H9 (cell line): ENCODE results near the gene TBX19. TPM values are rescaled to one million over a fixed set of nuclear protein-coding genes. Genes with fewer than 3 reads are reported as not detected.

ENCODE experiments used
- DNase-seq: peaks from one replicate; pipeline ENCODE4 v3.0.0-alpha.2; 2017
- H2AFZ ChIP-seq: one replicate; pipeline ENCODE4 v1.6.1; 2013; ENCODE audit warnings: mild to moderate bottlenecking, low read length, control low read depth, moderate library complexity
- H2AK5ac ChIP-seq: 2 replicates; pipeline ENCODE4 v1.6.1; 2013; ENCODE audit warnings: low read length, control low read depth, mixed read lengths; ENCODE audit not compliant: insufficient read length
- H2BK120ac ChIP-seq: one replicate; pipeline ENCODE4 v1.6.1; 2013; ENCODE audit warnings: low read depth, mild to moderate bottlenecking, low read length, control low read depth, inconsistent platforms; ENCODE audit not compliant: poor library complexity, severe bottlenecking
- H2BK12ac ChIP-seq: 2 replicates; pipeline ENCODE4 v1.6.1; 2013; ENCODE audit warnings: low read length, control low read depth, mixed read lengths, low read depth; ENCODE audit not compliant: insufficient read length
- H2BK15ac ChIP-seq: 2 replicates; pipeline ENCODE4 v1.6.1; 2013; ENCODE audit warnings: low read depth, low read length, control low read depth
- H2BK20ac ChIP-seq: one replicate; pipeline ENCODE4 v1.6.1; 2013; ENCODE audit warnings: low read depth, mild to moderate bottlenecking, low read length, control low read depth, inconsistent platforms; ENCODE audit not compliant: poor library complexity, severe bottlenecking
- H2BK5ac ChIP-seq: 2 replicates; pipeline ENCODE4 v1.6.1; 2013; ENCODE audit warnings: low read length, control low read depth, mixed read lengths; ENCODE audit not compliant: insufficient read length
- H3K14ac ChIP-seq: 2 replicates; pipeline ENCODE4 v1.6.1; 2013; ENCODE audit warnings: low read length, control low read depth; ENCODE audit not compliant: insufficient read depth
- H3K18ac ChIP-seq: 2 replicates; pipeline ENCODE4 v1.6.1; 2013; ENCODE audit warnings: low read depth, mild to moderate bottlenecking, mixed read lengths, low read length, control low read depth; ENCODE audit not compliant: insufficient read length
- H3K23ac ChIP-seq: 2 replicates; pipeline ENCODE4 v1.6.1; 2013; ENCODE audit warnings: low read length, control low read depth, mixed read lengths, low read depth; ENCODE audit not compliant: insufficient read length
- H3K23me2 ChIP-seq: 2 replicates; pipeline ENCODE4 v1.6.1; 2013; ENCODE audit warnings: low read depth, mild to moderate bottlenecking, mixed read lengths, low read length, control low read depth; ENCODE audit not compliant: insufficient read length, poor library complexity, severe bottlenecking
- H3K27ac ChIP-seq: 2 replicates; pipeline ENCODE4 v1.5.1; 2013; ENCODE audit warnings: low read length, control low read depth, mixed read lengths, low read depth; ENCODE audit not compliant: insufficient read length
- H3K27me3 ChIP-seq: 2 replicates; pipeline ENCODE4 v1.6.1; 2013; ENCODE audit warnings: low read length, control low read depth, inconsistent platforms; ENCODE audit not compliant: insufficient read depth
- H3K4ac ChIP-seq: 2 replicates; pipeline ENCODE4 v1.6.1; 2013; ENCODE audit warnings: low read depth, mild to moderate bottlenecking, control low read depth, inconsistent platforms, low read length, moderate library complexity
- H3K4me1 ChIP-seq: 2 replicates; pipeline ENCODE4 v1.6.1; 2013; ENCODE audit warnings: low read length, control low read depth, inconsistent platforms; ENCODE audit not compliant: insufficient read depth
- H3K4me2 ChIP-seq: 2 replicates; pipeline ENCODE4 v1.6.1; 2013; ENCODE audit warnings: low read length, control low read depth, mixed read lengths; ENCODE audit not compliant: insufficient read length, insufficient read depth
- H3K56ac ChIP-seq: 2 replicates; pipeline ENCODE4 v1.6.1; 2013; ENCODE audit warnings: low read depth, mild to moderate bottlenecking, mixed read lengths, low read length, control low read depth; ENCODE audit not compliant: insufficient read length
- H3K79me1 ChIP-seq: 2 replicates; pipeline ENCODE4 v1.6.1; 2013; ENCODE audit warnings: low read depth, mild to moderate bottlenecking, moderate library complexity, low read length, control low read depth, inconsistent platforms; ENCODE audit not compliant: insufficient read depth, poor library complexity, severe bottlenecking
- H3K79me2 ChIP-seq: 2 replicates; pipeline ENCODE4 v1.6.1; 2013; ENCODE audit warnings: low read length, control low read depth, inconsistent platforms; ENCODE audit not compliant: insufficient read depth
- H3K9ac ChIP-seq: 2 replicates; pipeline ENCODE4 v1.6.1; 2013; ENCODE audit warnings: low read length, control low read depth, mixed read lengths; ENCODE audit not compliant: insufficient read length; ENCODE audit errors: extremely low read depth
- H3K9me3 ChIP-seq: one replicate; pipeline ENCODE4 v1.6.1; 2013; ENCODE audit warnings: low read depth, low read length, inconsistent platforms; ENCODE audit not compliant: control insufficient read depth
- H3T11ph ChIP-seq: one replicate; pipeline ENCODE4 v1.6.1; 2013; ENCODE audit warnings: mild to moderate bottlenecking, low read length, control low read depth, inconsistent platforms
- H4K20me1 ChIP-seq: one replicate; pipeline ENCODE4 v1.6.1; 2013; ENCODE audit not compliant: control insufficient read depth, insufficient read length, insufficient read depth
- H4K5ac ChIP-seq: 2 replicates; pipeline ENCODE4 v1.6.1; 2013; ENCODE audit warnings: low read depth, mild to moderate bottlenecking, mixed read lengths, low read length, control low read depth; ENCODE audit not compliant: insufficient read length
- H4K8ac ChIP-seq: replicated peaks from 2 replicates; pipeline ENCODE4 v1.6.1; 2013; ENCODE audit warnings: low read length, control low read depth, mixed read lengths, low read depth; ENCODE audit not compliant: insufficient read length
- H4K91ac ChIP-seq: 2 replicates; pipeline ENCODE4 v1.6.1; 2013; ENCODE audit warnings: low read depth, mild to moderate bottlenecking, moderate library complexity, mixed read lengths, low read length, control low read depth; ENCODE audit not compliant: insufficient read length
- H3K27ac Mint-ChIP-seq, 3 experiments: 2 replicates in 2 of 3; 3 replicates in 1 of 3; pipeline ENCODE4 v1.8.0; 2020 to 2021; ENCODE audit warnings: mixed read lengths in 3 of 3, mild to moderate bottlenecking in 1 of 3, moderate library complexity in 1 of 3
- H3K27me3 Mint-ChIP-seq: 2 replicates; pipeline ENCODE4 v1.8.0; 2021; ENCODE audit warnings: low read depth, mild to moderate bottlenecking, moderate library complexity, mixed read lengths
- H3K36me3 Mint-ChIP-seq, 3 experiments: 2 replicates in 2 of 3; 3 replicates in 1 of 3; pipeline ENCODE4 v1.8.0; 2020 to 2021; ENCODE audit warnings: low read depth in 3 of 3, mixed read lengths in 3 of 3; ENCODE audit not compliant: insufficient read depth in 1 of 3
- H3K4me1 Mint-ChIP-seq, 2 experiments: 2 replicates each; pipeline ENCODE4 v1.8.0; 2020; ENCODE audit warnings: mixed read lengths in 2 of 2
- H3K4me3 Mint-ChIP-seq, 2 experiments: 2 replicates in 1 of 2; 3 replicates in 1 of 2; pipeline ENCODE4 v1.8.0; 2020 to 2021; ENCODE audit warnings: mild to moderate bottlenecking in 2 of 2, mixed read lengths in 2 of 2, moderate library complexity in 1 of 2
- H3K9me3 Mint-ChIP-seq, 2 experiments: 2 replicates in 1 of 2; 3 replicates in 1 of 2; pipeline ENCODE4 v1.8.0; 2020; ENCODE audit warnings: mild to moderate bottlenecking in 2 of 2, mixed read lengths in 2 of 2, moderate library complexity in 1 of 2
- whole genome bisulfite sequencing: extraction: QIAGEN DNeasy Blood & Tissue Kit; methylation state at CpG from one replicate; pipeline ENCODE4 v1.1.7; 2013; ENCODE audit warnings: missing lambda C conversion rate, low lambda C conversion rate, mixed read lengths; ENCODE audit not compliant: insufficient read length; ENCODE audit errors: extremely low coverage; 5-methylcytosine and 5-hydroxymethylcytosine counted together
- total RNA-seq: library from RNA; stranded (reverse); gene quantifications from 2 replicates; pipeline ENCODE4 v1.2.1, GENCODE V29; 2021
- TF ChIP-seq, protein P1 (sequence below): fragments of 200-600 bp; sonication (generic); conservative IDR thresholded peaks from 3 replicates; pipeline ENCODE4 v1.8.0; 2021; ENCODE audit warnings: antibody characterized with exemption, mild to moderate bottlenecking

TBX19 gene
- total RNA-seq, 1 experiment from 2014 or later, result 0.48 TPM

DNA sequence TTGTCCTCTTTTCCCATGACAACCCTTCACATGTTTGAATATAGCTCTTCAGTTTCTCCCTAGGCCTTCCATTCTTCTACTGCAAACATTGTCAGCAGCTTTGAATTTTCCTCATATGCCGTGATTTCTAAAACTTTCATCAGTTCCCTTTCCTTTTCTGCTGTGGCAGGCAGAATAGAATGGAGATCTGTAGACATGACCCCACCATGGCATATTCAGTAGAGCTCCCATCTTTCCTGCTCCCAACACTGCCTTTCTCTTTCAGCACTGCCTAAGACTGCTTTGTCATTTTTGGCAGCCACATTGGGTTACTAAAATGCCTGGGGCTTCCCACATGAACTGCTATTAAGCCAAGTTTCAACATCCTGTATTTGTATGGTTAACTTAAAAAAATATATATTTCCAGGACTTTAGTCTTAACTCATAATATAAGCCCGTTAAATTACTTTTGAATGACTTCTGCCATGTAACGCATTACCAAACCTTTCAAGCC, 60.9 kb downstream of the TBX19 start:
- Histone ChIP-seq H3K79me2 (no peaks in the 10 kb centered on the region), H4K91ac (no peak overlapping the region), H2BK5ac (no peak overlapping the region), H3K23me2 (no peaks in the 10 kb centered on the region), H2BK20ac (no peak overlapping the region), H3K27me3 (no peaks in the 10 kb centered on the region), H2BK120ac (no peak overlapping the region), H4K5ac (no peak overlapping the region), H3K4me1 (no peaks in the 10 kb centered on the region), H3K18ac (no peak overlapping the region), H3K4me2 (no peak overlapping the region), H3T11ph (no peak overlapping the region), H3K56ac (no peak overlapping the region), H3K9ac (no peak overlapping the region), H2BK15ac (no peak overlapping the region), H2BK12ac (no peak overlapping the region), H3K79me1 (no peaks in the 10 kb centered on the region), H3K14ac (no peak overlapping the region), H3K9me3 (no peaks in the 10 kb centered on the region), H2AK5ac (no peak overlapping the region), H4K20me1 (no peaks in the 10 kb centered on the region), H3K4ac (no peak overlapping the region), H4K8ac (no peak overlapping the region), H3K23ac (no peak overlapping the region), H3K27ac (no peak overlapping the region), H2AFZ (no peak overlapping the region)
- H3K36me3 Mint-ChIP-seq, result peaks cover 0 to 7% (median 4%) of the 10 kb centered on the region in 3 experiments; a peak in 4 of 7 replicates
- H3K4me3 Mint-ChIP-seq, result no peak overlapping the region
- TF ChIP-seq, protein P1, sequence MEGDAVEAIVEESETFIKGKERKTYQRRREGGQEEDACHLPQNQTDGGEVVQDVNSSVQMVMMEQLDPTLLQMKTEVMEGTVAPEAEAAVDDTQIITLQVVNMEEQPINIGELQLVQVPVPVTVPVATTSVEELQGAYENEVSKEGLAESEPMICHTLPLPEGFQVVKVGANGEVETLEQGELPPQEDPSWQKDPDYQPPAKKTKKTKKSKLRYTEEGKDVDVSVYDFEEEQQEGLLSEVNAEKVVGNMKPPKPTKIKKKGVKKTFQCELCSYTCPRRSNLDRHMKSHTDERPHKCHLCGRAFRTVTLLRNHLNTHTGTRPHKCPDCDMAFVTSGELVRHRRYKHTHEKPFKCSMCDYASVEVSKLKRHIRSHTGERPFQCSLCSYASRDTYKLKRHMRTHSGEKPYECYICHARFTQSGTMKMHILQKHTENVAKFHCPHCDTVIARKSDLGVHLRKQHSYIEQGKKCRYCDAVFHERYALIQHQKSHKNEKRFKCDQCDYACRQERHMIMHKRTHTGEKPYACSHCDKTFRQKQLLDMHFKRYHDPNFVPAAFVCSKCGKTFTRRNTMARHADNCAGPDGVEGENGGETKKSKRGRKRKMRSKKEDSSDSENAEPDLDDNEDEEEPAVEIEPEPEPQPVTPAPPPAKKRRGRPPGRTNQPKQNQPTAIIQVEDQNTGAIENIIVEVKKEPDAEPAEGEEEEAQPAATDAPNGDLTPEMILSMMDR, result no peak
- WGBS, result no CpG with 5 or more reads among the region's 3 CpGs
- H3K9me3 Mint-ChIP-seq, result peaks cover 0 to 4% of the 10 kb centered on the region in 2 experiments; a peak in 3 of 5 replicates
- no peak overlapping the region for H3K27ac Mint-ChIP-seq
- no peak for DNase-seq
- peaks cover 7 to 12% of the 10 kb centered on the region in 2 experiments; a peak in 3 of 4 replicates for H3K4me1 Mint-ChIP-seq
- H3K27me3 Mint-ChIP-seq, result no peaks in the 10 kb centered on the region
